Astrocyte (in vitro differentiated cells and primary cell): ENCODE measurements around the gene APOC4.

ENCODE experiments used
- EZH2 ChIP-seq: IDR thresholded peaks from 2 replicates; pipeline ENCODE4 v1.6.1; 2012; ENCODE audit warnings: mild to moderate bottlenecking, low read length, inconsistent platforms; ENCODE audit not compliant: insufficient read depth
- TF ChIP-seq, protein P1 (sequence below): IDR thresholded peaks from 2 replicates; pipeline ENCODE4 v1.5.1; 2011; ENCODE audit warnings: low read depth, mild to moderate bottlenecking, inconsistent platforms, low read length, moderate library complexity; ENCODE audit not compliant: insufficient read depth

DNA sequence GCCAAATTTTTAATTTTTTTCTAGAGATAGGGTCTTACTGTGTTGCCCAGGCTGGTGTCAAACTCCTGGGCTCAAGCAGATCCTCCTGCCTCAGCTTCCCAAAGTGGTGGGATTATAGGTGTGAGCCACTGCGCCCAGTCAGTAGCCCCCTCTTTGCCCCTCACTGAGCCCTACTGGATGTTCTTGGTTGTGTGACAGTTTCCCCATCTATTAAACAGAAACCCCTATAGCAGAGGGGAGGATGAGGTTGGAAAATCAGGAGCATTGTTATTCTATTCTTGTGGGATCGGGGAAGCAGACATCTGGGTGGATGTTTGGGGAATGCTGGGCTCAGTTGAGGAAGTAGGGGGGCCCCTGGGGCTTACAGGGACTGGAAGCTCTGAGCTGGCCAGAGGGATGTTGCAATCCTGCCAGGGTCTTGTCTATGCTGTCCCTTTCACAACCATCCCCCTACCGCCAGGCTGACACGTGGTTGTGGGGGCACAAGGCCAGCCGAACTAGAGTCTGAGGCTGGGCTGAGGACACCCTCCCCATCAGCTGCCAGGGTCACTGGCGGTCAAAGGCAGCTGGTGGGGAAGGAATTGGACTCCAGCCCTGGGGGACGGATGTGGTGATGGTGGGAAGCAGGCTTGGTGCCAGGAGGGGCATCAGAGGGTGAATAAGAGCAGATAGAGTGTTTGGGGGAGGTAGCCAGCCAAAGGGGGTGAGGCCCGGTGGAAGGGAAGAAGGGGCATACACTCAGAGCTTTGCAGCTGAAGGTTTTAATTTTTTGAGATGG is 16.7 kb upstream of the APOC4 start:
- TF ChIP-seq, protein P1, sequence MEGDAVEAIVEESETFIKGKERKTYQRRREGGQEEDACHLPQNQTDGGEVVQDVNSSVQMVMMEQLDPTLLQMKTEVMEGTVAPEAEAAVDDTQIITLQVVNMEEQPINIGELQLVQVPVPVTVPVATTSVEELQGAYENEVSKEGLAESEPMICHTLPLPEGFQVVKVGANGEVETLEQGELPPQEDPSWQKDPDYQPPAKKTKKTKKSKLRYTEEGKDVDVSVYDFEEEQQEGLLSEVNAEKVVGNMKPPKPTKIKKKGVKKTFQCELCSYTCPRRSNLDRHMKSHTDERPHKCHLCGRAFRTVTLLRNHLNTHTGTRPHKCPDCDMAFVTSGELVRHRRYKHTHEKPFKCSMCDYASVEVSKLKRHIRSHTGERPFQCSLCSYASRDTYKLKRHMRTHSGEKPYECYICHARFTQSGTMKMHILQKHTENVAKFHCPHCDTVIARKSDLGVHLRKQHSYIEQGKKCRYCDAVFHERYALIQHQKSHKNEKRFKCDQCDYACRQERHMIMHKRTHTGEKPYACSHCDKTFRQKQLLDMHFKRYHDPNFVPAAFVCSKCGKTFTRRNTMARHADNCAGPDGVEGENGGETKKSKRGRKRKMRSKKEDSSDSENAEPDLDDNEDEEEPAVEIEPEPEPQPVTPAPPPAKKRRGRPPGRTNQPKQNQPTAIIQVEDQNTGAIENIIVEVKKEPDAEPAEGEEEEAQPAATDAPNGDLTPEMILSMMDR, result no peak
- TF ChIP-seq EZH2, result no peak
